ENCODE measurements around the gene CYP17A1.
"Not testable (repeated sequence)": the region's sequence is repeated elsewhere in the genome, so short reads cannot be mapped to it uniquely, and the experiment has no call there.

DNA sequence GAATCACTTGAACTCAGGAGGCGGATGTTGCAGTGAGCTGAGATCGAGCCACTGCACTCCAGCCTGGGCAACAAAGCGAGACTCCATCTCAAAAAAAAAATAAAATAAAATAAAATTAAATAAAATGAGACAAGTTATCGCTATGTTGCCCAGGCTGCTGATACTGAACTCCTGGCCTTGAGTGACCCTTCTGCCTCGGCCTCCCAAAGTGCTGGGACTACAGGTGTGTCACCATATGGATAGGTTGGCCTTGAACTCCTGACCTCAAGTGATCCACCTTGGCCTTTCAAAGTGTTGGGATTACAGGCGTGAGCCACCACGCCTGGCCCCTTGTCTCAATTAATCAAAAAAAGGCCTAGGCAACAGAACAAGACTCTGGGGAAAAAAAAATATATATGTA is 16.0 kb upstream of the CYP17A1 start:
- not testable (repeated sequence) for TF ChIP-seq POLR2A, POLR2AphosphoS5 (IDR thresholded peaks at IDR 0.05)
- TF ChIP-seq, protein P1, sequence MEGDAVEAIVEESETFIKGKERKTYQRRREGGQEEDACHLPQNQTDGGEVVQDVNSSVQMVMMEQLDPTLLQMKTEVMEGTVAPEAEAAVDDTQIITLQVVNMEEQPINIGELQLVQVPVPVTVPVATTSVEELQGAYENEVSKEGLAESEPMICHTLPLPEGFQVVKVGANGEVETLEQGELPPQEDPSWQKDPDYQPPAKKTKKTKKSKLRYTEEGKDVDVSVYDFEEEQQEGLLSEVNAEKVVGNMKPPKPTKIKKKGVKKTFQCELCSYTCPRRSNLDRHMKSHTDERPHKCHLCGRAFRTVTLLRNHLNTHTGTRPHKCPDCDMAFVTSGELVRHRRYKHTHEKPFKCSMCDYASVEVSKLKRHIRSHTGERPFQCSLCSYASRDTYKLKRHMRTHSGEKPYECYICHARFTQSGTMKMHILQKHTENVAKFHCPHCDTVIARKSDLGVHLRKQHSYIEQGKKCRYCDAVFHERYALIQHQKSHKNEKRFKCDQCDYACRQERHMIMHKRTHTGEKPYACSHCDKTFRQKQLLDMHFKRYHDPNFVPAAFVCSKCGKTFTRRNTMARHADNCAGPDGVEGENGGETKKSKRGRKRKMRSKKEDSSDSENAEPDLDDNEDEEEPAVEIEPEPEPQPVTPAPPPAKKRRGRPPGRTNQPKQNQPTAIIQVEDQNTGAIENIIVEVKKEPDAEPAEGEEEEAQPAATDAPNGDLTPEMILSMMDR (IDR thresholded peaks at IDR 0.05): not testable (repeated sequence)
